GM19438 (cell line): ENCODE data around the gene LRCH1.
A peak's percentile ranks its signal among the peaks of the same experiment; 100 is the strongest.

Experiments used
- ATAC-seq: cut with Tn5 transposase; IDR thresholded peaks from one replicate; pipeline ENCODE4 v1.9.1; 2021; ENCODE audit warnings: low read depth; ENCODE audit not compliant: unreplicated experiment

LRCH1 gene

DNA sequence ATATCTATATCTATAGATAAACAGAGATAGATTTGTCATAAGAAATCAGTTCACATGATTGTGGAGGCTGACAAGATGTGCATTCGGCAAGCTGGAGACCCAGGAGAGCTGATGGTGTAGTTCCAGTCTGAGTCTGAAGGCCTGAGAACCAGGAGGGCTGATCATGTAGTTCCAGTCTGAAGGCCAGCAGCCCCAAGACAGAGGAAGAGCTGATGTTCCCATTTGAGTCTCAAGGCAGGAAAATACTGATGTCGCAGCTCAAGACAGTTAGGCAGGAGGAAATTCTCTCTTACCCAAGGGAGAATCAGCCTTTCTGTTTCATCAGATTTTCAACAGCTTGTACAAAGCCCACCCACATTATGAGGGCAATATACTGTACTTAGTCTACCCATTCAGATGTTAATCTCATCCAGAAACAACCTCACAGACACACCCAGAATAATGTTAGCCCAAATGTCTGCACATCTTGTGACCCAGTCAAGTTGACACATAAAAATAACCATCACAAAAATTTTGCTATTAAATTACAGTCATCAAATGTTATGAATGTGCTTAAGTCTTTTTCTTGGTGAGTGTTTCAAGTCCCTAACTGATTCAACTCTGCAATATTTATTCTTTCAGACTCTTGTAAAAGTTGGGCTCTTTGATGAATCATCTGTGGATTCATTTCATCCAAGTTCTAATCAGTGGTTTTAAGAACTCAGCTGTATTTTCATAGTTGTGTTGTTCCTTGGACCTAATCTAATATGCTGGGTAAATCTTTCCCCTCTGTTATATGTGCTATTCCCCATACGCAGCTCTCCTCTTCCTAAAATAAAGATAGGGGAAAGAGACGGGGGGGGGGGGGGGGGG, 22.7 kb upstream of the LRCH1 start:
- ATAC-seq = no peak

DNA sequence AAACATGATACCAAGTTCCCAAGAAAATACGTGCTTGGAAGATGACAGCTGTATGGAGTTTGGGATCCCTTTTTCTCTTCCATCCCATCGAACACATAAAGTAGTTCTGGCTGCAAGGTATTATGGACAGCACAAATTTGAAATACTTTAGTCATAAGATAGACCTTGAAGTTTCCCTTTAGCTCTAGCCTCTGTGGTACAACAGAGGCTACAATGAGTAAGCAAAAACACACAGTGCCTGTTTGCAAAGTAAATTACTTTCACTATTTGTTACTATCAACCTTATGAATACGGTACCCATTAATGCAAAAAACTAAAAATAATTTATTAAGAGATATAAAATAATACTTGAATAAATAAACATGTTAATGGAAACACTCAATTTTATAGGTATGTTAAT, 21.0 kb upstream of the LRCH1 start:
- no peak for ATAC-seq

DNA sequence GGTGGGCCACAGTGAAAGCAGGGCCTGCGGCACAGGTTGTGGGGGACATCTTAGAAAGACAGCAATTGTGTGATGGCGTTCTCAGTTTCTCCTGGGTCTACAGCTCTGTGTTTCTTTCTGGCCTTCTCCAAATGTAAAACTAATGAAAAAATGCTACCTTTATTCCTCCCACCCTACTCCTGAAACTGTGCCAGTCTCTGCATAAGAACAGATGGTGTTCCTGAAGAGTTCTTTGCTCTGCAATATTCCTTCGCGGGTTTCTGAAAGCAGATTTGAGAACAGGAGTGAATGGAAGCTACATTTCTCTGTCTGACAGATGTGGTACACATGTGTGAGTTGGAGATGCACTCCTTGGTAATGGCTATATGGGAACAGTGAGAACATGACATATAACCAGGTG, 18.0 kb upstream of the LRCH1 start:
- ATAC-seq = no peak

DNA sequence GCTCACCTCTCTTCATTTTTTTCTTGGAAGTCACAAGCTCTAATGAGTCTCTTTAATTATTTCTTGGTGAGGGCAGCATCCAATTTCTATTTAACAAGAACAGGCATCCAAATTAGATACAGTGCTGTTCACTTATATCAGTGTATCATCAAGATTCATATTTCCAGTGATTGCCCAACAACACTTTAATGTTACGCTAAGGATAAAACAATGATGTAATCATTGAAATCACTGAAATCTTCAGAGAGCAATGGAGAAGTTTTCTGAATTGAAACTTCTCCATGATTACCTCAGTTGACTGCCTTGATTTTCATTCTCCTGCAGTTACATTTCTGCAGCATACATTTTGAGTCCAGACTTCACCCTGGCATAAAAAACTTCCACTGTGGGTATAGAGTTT, 17.1 kb upstream of the LRCH1 start:
- no peak for ATAC-seq

DNA sequence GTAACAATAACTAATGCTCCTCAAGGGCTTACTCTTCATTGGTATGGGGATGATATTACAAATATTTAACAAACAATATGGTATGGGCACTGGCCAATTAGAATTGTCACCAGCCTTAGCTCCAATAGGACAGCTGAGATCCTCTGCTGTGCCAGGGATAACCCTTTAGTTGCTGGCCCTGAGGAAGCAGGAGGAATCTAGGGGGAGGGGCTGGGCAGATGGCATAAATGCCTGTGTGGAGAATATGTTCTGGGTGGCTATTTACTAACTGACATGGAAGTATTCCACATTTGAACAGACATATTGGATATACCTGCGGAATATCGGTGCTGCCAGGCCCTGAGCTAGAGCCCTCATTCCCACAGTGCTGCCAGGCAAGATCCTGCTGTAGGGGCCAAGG, 16.6 kb upstream of the LRCH1 start:
- ATAC-seq = no peak

DNA sequence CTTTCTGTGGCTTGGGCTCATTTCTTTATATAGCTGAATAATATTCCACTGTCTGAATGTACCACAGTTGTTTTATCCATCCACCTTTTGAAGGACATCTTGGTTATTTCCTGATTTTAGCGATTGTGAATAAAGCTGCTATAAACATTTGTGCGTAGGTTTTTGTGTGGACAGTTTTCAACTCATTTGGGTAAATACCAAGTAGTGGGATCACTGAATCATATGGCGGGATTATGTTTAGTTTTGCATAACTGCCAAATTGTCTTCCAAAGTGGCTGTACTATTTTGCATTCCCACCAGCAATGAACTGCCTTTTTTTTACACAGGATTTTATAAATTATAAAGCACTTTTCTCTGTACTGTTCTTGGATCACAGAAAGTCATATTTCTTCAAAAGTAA, 13.7 kb upstream of the LRCH1 start:
- no peak for ATAC-seq

DNA sequence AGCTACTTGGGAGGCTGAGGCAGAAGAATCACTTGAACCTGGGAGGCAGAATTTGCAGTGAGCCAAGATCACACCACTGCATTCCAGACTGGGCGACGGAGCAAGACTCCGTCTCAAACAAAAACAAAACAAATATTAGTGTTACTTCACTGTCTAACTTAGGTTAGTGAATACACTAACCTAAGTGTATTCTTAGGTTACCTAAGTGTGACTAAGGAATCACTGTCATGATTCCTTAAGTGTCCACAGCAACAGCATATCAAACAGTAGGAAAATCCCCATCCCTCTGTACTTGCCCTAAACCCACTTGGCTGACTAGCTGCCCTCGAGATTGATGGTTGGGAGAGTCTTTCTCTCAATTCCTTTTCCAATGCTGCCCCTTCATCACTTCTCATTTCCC, 11.8 kb upstream of the LRCH1 start:
- no peak for ATAC-seq

DNA sequence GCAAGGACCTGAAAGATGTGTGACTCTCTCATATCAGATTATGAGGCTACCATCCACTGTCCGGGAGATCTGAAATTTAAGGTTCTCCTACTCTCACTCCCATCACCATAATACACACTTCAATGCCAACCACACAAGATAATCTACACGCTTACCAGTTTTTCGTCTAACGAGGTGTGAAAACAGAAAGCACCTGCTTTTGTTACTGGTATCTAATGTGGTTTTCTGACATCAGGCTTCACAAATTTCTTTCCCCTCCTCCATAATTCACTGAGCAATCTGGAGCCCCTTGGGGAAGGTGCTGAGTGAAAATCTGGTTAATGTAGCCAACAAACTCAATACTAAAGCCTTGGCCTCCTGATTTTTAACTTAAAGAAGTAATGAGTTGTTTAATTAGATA, 10.1 kb upstream of the LRCH1 start:
- no peak for ATAC-seq

DNA sequence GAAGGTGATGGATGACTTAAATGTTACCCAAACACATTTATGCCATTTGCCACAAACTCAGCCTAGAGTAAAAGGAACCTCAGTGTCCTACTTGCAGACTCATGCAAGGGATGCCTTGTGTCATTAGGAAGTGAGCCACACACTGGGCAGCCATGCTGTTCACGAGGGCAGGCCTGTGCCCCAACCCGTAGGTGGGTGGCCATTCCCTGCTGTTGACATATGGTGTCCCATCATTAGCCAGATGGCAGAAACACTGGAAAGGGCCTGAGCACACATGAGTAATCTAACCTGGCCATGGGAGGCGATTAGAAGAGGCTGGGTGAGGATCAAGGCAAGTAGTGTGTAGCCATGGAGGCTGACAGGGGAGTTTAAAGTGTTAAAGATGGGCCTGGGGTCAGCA, 9.7 kb upstream of the LRCH1 start:
- ATAC-seq = no peak

DNA sequence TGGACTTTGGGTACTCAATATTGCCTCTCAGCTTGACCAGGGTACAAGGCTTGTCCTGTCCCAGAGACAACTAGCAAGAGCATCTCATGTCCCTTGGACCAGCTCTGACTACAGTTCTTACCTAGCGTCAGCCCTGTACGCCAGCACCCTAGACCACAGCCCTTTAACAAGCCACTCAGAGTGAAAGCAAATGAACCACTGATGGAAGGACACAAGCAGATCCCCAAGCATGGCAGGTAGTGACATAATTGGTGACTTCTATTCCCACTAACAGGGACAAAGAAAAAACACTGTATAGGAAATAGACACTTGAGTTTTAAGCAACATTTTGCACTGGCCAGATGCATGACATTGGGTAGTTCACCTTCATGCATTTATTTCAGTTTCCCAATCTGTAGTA, 8.8 kb upstream of the LRCH1 start:
- no peak for ATAC-seq

DNA sequence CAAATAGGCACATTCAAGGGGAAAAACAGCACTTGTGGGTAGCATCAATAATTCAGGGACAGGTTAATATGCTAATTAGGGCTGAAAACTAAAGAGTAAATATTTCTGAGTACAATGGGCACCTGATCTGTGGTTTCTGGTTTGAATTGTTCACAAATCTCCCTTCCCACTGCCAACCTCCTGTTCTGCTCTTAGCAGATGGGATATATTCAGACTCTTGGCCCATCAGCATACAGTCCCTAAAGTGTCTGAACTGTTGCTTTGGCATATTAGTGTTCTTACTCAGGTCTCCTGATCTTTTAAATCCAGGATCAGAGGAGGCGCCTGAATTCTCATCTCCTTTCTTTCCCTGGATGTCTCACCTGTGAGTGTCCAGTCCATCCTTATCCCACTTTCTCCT, 8.2 kb upstream of the LRCH1 start:
- no peak for ATAC-seq

DNA sequence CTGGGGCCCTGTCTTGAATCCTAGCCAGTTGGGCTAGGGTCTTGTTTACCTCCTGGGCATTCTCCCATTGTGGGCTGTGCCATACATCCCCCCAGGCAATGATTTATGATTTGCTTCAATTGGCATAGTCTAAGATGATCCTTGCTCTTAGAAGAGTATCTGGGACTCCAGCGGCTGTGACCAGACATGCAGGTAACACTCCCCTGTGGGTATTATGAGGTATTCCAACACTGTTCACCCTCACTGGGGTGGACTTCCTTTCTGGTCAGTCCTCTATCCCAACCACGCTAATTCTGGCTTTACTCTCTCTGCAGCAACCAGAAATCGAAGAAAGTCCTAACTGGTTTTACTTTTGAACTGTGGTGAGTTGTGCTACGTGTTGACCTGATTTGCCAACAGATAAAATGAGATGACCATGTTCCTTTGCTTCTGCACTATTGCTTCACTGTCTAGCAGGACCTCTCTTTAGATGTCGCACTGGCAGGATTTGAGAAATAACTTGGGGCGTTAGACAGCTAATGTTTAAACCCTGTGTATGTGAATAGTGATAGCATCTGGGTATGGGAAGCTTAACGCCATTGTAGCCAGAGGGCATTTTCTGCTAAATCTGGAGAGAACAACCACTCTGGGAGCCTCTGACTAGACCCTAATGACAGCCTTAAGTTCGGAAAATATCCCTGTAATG, 6.7 kb upstream of the LRCH1 start:
- ATAC-seq = no peak

DNA sequence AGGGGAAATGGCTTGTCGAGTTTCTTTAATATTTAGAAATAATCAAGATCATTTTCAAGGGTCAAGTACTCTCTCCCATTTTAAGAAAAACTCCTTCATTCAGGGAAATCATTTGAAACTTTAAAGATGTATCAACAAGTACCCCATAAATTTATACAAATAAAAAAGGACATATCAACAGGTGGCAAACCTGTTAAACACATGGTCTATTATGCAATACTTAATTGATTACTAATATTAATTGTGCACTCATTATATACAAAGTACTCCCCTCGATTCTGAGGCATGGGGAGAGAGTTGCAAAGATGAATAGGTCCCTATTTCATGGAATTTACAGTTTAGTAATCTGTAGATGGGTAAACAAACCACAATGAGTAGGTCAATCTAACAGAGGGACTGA, 2.1 kb upstream of the LRCH1 start:
- ATAC-seq = no peak

DNA sequence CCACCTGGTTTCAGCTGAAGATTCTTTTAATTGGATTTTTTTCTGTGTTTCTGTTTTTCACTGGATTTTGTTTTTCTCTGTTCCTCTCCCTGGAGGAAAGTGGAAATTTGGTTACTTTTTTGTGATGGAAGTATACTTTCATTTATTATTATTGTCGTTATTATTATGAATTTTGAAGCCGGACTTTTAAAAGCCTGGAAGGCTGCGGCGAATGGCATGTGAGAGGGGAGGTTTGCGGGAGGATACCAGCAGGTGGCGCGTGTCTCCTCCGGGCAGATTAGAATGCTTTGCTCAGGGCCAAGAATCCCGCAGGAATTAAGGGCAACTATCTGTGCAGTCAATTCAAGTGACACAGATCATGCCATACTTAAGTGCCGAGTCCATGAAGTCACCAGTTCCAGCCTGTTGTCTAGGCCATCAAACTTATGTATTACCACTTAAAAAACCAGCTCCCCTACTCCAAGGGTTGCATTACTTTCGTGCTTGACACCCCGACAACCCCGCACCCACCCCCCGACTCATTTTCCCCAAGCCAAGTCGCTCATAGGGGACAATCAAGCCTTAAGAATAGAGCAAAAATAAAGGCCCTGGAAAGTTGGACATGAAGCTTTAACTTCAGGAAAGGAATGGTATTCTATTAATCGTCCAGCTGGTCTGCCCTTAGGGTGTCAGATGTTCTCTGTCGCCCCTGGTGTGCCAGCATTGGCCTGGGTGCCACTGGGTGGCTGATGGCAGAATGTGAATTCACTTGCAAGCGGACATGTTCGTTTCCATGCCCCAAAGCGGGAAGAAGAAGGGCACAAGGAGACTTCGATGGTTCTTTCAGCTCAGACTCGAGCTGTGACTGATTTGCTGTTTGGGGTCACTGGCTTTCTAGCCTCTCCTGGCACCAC, 1.3 kb upstream of the LRCH1 start:
- no peak for ATAC-seq

DNA sequence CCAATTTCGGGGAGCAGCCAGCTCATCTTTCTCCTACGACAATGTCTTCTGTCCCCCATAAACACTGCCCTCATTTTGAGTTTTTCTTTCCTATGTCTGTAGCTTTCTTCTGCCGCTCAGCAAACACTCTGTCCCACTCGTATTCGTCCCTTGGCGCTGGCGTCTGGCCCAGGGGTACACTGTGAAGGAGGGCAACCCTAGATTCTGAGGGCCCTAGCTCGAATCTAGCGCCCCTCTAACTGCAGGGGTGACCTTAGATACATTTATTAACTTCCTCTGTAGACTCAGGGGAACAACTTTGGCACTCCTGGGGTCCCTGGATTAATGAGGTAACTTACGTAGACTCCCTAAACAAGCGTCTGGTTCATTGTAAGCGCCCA, 677 bp upstream of the LRCH1 start:
- no peak for ATAC-seq

DNA sequence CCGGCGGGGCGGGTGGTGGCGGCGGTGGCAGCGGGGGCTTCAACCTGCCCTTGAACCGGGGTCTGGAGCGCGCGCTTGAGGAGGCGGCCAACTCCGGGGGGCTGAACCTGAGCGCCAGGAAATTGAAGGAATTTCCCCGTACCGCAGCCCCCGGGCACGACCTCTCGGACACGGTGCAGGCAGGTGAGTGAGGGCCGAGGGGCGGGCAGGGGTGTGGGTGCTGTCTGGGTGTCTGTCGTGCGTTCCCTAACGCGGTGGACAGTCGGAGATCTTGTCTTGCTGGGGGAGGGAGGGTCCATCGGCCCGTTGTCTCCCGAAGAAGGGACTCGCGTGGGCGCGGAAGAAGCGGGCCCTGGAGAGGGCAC, 533 bp downstream of the LRCH1 start:
- peak; percentile 3 for ATAC-seq

DNA sequence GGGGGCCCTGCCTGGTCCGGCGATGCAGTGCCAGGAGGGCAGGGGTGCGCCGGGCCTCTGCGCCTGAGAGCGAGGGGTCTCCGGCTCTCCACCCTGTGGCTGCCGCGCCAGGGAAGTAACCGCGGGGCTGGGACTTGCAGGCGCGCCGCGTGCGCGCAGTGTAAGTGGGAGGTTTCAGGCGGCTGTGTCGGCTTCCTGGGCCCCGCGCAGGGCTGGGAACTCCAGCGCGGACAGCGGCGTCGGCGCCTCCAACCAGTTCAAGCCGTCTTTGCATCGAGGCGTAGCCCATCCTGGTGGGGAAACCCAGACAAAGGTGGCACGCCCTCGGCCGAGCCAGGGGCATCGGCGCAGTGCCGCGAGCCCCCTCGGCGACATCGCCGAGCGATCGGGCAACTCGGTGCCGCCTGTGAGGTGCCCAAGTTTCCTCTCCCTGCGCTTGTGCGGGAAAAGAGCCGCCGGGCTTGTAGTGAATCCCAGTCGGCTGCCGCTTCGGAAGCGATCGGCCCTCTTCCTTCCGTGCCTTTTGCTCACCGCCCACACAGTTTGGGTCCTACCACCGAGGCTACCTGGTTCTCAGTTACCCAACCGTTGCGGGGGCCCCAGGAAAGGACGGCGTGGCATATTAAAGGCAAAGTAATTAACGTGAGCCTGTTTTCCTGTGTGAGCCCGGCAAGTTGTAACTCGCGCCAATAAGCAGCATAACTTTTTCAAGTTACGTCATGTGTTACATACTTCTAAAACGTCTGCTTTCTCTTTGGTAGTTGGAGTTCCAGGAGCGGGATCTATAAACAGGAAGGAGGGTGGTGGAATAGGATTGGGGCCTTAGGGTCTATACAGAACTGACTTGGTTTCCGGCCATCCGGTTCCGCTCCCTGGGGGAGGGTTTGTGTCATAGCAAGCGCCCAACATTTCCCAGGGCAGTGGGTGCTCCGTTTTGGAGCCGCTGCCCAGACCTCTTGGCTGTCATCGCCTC, 1.2 kb downstream of the LRCH1 start:
- ATAC-seq = peak; percentile 46

DNA sequence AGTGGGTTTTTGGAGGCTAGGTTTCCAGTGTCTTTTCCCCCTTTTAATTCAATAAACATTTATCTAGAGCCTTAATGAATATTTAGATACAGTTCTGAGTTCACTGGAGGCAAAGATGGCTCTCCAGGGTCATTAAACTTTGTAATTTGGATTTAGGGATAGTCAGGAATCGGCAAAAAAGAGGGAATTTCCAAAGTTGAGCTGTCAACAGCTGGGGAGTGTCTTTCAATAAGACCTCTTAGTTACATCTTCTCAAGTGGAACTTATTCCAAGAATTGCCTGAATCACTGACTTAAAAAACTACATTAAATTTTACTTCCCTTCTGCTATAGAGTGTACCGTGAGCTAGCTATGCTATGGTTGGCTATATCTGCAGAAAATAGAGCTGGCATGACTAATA, 2.0 kb downstream of the LRCH1 start:
- ATAC-seq = no peak

DNA sequence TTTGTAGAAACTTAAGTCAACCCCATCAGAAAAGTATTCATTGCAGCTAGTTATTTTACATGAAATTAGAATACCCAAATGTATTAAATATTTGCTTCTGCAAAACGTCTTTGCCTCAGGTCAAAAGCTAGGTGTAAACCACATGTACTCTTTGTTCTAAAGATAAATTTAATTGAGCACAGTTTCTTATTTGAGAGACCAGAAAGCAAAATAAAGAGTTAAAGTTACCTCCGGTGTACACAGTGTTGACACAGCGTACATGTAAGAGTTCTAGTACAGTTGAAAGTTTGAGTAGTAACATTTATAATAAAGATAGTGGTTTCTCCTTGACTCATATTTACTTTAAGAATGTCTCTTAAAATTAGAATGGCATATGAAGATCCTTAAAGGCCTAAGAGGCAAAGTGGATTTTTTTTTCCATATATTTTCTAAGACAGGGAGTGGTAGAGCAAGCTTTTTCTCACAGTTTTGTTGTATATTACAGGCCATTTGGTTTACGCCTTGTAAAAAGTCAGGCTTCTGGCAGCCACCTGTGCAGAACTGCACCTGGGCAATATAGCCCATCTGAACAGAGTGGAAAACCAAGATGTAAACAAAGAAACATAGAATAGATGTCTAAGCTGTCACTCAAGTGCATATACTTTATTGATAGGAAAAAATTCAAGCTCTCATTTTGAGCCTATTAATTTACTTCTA, 2.9 kb downstream of the LRCH1 start:
- no peak for ATAC-seq

DNA sequence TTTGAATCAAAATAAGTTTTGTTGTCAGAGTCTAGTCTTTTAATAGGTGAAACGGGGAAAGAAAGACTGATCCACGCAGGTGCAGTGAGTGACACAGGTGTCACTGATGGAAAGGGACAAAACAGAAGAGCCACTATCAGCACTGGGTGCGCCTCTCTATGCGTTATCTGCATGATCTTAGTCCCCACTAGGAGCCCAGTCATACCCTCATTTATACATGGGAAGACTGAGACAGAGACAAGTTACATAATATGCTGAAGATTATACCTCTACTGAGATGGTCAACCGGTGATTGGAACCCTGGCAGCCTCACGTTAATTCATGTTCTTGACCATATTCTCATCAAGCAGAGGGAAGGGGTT, 3.4 kb downstream of the LRCH1 start:
- ATAC-seq = no peak
